ENCODE results near the gene AATF. TPM values are rescaled to one million over a fixed set of nuclear protein-coding genes. Genes with fewer than 3 reads are reported as not detected.
A peak's percentile ranks its signal among the peaks of the same experiment; 100 is the strongest.
"Not testable (repeated sequence)": the region's sequence is repeated elsewhere in the genome, so short reads cannot be mapped to it uniquely, and the experiment has no call there.

AATF gene
- polyA plus RNA-seq, 1 experiment, result 16.7 TPM

GRCh38 chr17:37066322-37067255, 117.8 kb downstream of the AATF start:
- TF ChIP-seq, protein P1, sequence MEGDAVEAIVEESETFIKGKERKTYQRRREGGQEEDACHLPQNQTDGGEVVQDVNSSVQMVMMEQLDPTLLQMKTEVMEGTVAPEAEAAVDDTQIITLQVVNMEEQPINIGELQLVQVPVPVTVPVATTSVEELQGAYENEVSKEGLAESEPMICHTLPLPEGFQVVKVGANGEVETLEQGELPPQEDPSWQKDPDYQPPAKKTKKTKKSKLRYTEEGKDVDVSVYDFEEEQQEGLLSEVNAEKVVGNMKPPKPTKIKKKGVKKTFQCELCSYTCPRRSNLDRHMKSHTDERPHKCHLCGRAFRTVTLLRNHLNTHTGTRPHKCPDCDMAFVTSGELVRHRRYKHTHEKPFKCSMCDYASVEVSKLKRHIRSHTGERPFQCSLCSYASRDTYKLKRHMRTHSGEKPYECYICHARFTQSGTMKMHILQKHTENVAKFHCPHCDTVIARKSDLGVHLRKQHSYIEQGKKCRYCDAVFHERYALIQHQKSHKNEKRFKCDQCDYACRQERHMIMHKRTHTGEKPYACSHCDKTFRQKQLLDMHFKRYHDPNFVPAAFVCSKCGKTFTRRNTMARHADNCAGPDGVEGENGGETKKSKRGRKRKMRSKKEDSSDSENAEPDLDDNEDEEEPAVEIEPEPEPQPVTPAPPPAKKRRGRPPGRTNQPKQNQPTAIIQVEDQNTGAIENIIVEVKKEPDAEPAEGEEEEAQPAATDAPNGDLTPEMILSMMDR (IDR thresholded peaks at IDR 0.05; ENCODE audit: insufficient read depth, low read depth, low read length), result no peak
- POLR2A ChIA-PET, result no interaction called here
- DNase-seq (ENCODE audit: low read depth), result no peak
- Histone ChIP-seq H3K4me3 (ENCODE audit: low read depth, low read length) (no peak overlapping the region), H3K36me3 (ENCODE audit: control insufficient read depth, insufficient read depth, low read length) (no peaks in the 10 kb centered on the region), H3K27me3 (ENCODE audit: control insufficient read depth, insufficient read depth, low read length) (peaks cover 2% of the 10 kb centered on the region)
- CTCF ChIA-PET, result interaction anchor here (1.6 kb wide), 1 partner anchor 11 kb away, joined by 3 read pairs; no protein-coding TSS in a partner anchor

- Histone ChIP-seq H3K36me3 (ENCODE audit: control insufficient read depth, insufficient read depth, low read length) (no peaks in the 10 kb centered on the region), H3K27me3 (ENCODE audit: control insufficient read depth, insufficient read depth, low read length) (peaks cover 2% of the 10 kb centered on the region), H3K4me3 (ENCODE audit: low read depth, low read length) (no peak overlapping the region)
- POLR2A ChIA-PET, result interaction anchor here (0.6 kb wide), 1 partner anchor 141 kb away, joined by 3 read pairs; no protein-coding TSS in a partner anchor
- peak; percentile 26 for DNase-seq (ENCODE audit: low read depth)
- TF ChIP-seq, protein P1 (IDR thresholded peaks at IDR 0.05; ENCODE audit: insufficient read depth, low read depth, low read length), result no peak
- CTCF ChIA-PET, result interaction anchor here (0.9 kb wide), 1 partner anchor 20 kb away, joined by 8 read pairs; no protein-coding TSS in a partner anchor
Observed at GRCh38 chr17:37067555-37068111, 118.9 kb downstream of the AATF start.

DNA sequence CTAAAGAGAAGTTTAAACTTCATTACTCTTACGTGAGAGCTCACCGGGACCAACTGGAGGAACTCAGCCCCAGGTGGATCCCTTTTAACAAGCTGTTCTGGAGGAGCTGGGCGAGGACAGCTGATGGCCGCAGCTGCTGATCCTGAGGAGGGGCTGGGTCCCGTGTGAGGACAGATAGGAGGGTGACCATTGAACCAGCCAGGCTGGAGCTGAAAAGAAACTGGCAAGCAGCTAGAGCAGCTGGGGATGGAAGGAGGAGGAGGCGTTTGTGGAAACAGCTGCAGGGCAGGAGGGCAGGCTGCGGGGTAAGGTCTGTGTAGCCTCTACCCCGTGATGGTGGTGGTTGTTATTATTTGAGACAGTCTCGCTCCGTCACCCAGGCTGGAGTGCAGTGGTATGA, 119.5 kb downstream of the AATF start:
- no peak overlapping the region for H3K4me3 ChIP-seq (ENCODE audit: low read depth, low read length)
- no peaks in the 10 kb centered on the region for H3K36me3 ChIP-seq (ENCODE audit: control insufficient read depth, insufficient read depth, low read length)
- ChIA-PET POLR2A (interaction anchor here (0.6 kb wide), 1 partner anchor 142 kb away, joined by 3 read pairs; no protein-coding TSS in a partner anchor), CTCF (interaction anchor here (0.9 kb wide), 1 partner anchor 21 kb away, joined by 8 read pairs; no protein-coding TSS in a partner anchor)
- TF ChIP-seq, protein P1 (IDR thresholded peaks at IDR 0.05; ENCODE audit: insufficient read depth, low read depth, low read length), result no peak
- no peak for DNase-seq (ENCODE audit: low read depth)
- peaks cover 2% of the 10 kb centered on the region for H3K27me3 ChIP-seq (ENCODE audit: control insufficient read depth, insufficient read depth, low read length)

DNA sequence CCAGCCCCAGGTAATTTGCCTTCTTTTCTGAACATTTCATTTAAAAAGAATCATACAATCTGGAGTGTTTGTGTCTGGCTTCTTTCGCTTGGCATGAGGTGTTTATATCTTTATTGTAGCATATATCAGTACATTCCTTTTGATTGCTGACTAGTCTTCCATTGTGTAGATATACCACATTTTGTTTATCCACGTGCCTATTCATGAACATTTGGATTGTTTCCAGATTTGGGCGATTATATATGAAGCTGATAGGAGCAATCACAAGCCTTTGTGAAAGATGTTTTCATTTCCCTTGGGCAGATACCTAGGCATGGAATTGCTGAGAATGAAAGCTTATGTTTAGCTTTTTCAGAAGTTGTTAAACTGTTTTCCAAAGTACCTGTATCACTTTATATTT, 120.3 kb downstream of the AATF start:
- TF ChIP-seq, protein P1 (IDR thresholded peaks at IDR 0.05; ENCODE audit: insufficient read depth, low read depth, low read length), result no peak
- ChIA-PET CTCF (interaction anchor here (1.1 kb wide), 1 partner anchor 22 kb away, joined by 4 read pairs; no protein-coding TSS in a partner anchor), POLR2A (no interaction called here)
- Histone ChIP-seq H3K27me3 (ENCODE audit: control insufficient read depth, insufficient read depth, low read length) (peaks cover 2% of the 10 kb centered on the region), H3K36me3 (ENCODE audit: control insufficient read depth, insufficient read depth, low read length) (no peaks in the 10 kb centered on the region), H3K4me3 (ENCODE audit: low read depth, low read length) (no peak overlapping the region)
- no peak for DNase-seq (ENCODE audit: low read depth)

DNA sequence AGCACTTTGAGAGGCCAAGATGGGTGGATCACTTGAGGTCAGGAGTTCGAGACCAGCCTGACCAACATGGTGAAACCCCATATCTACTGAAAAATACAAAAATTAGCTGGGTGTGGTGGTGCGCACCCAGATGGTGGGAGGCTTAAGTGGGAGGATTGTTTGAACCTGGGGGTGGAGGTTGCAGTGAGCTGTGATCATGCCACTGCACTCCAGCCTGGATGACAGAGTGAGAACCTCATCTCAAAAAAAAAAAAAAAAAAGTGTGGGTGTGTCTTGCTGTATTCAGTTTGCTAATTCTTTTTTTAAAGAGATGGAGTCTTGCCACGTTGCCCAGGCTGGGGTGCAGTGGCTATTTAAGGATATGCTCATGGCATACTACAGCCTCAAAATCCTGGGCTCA, 124.7 kb downstream of the AATF start:
- POLR2A ChIA-PET; H3K36me3 ChIP-seq (ENCODE audit: control insufficient read depth, insufficient read depth, low read length); H3K4me3 ChIP-seq (ENCODE audit: low read depth, low read length); DNase-seq (ENCODE audit: low read depth); CTCF ChIA-PET; H3K27me3 ChIP-seq (ENCODE audit: control insufficient read depth, insufficient read depth, low read length): not testable (repeated sequence)

Measured in BJ (cell line).